ENCODE data around the gene HSPG2.

GRCh38 chr1:21963477-21964217, 26.5 kb upstream of the HSPG2 start:
- peak; percentile 90 for TF ChIP-seq CTCF (conservative IDR thresholded peaks at IDR 0.05; ENCODE audit: low read depth, low read length)
- no peak for TF ChIP-seq EZH2 (IDR thresholded peaks at IDR 0.05; ENCODE audit: low read length, unreplicated experiment)
- TF ChIP-seq EZH2phosphoT487 (IDR thresholded peaks at IDR 0.05; ENCODE audit: borderline replicate concordance, low read length) = no peak

Data from PC-3 (cell line).